ENCODE data around the gene DCAF6.

Gene DCAF6

GRCh38 chr1:167977245-167977644 is 40.8 kb downstream of the DCAF6 start:
- TF ChIP-seq CTCF (conservative IDR thresholded peaks at IDR 0.05; ENCODE audit: low read depth, low read length): no peak
- Histone ChIP-seq H3K4me3 (IDR thresholded peaks at IDR 0.05; ENCODE audit: insufficient read depth, low read depth, low read length) (no peak overlapping the region), H3K27me3 (ENCODE audit: insufficient read depth, low read depth) (no peaks in the 10 kb centered on the region), H3K4me1 (ENCODE audit: low read depth, poor library complexity, severe bottlenecking) (no peaks in the 10 kb centered on the region), H3K9ac (no peak overlapping the region), H3K36me3 (ENCODE audit: insufficient read depth) (no peaks in the 10 kb centered on the region; the same call in 1 of the 2 replicates), H3K27ac (no peak overlapping the region), H2AFZ (ENCODE audit: low read depth) (no peak overlapping the region), H3K79me2 (ENCODE audit: insufficient read depth, low read depth) (no peaks in the 10 kb centered on the region), H4K20me1 (ENCODE audit: insufficient read depth) (no peaks in the 10 kb centered on the region), H3K4me2 (no peak overlapping the region)

GRCh38 chr1:167981933-167982332 is 45.5 kb downstream of the DCAF6 start:
- H3K4me1 ChIP-seq (ENCODE audit: low read depth, poor library complexity, severe bottlenecking): no peaks in the 10 kb centered on the region
- no peak overlapping the region for H3K4me3 ChIP-seq (IDR thresholded peaks at IDR 0.05; ENCODE audit: insufficient read depth, low read depth, low read length)
- no peak for TF ChIP-seq CTCF (conservative IDR thresholded peaks at IDR 0.05; ENCODE audit: low read depth, low read length)
- no peak overlapping the region for H3K27ac ChIP-seq
- H4K20me1 ChIP-seq (ENCODE audit: insufficient read depth): no peaks in the 10 kb centered on the region
- H3K4me2 ChIP-seq: no peak overlapping the region
- no peaks in the 10 kb centered on the region for H3K79me2 ChIP-seq (ENCODE audit: insufficient read depth, low read depth)
- no peak overlapping the region for H3K9ac ChIP-seq
- no peaks in the 10 kb centered on the region for H3K27me3 ChIP-seq (ENCODE audit: insufficient read depth, low read depth)
- H3K36me3 ChIP-seq (ENCODE audit: insufficient read depth): no peaks in the 10 kb centered on the region; the same call in 1 of the 2 replicates
- H2AFZ ChIP-seq (ENCODE audit: low read depth): no peak overlapping the region

GRCh38 chr1:167983797-167984420 is 47.4 kb downstream of the DCAF6 start:
- no peaks in the 10 kb centered on the region for H3K4me1 ChIP-seq (ENCODE audit: low read depth, poor library complexity, severe bottlenecking)
- H3K27me3 ChIP-seq (ENCODE audit: insufficient read depth, low read depth): no peaks in the 10 kb centered on the region
- no peaks in the 10 kb centered on the region for H3K79me2 ChIP-seq (ENCODE audit: insufficient read depth, low read depth)
- no peak overlapping the region for H3K27ac ChIP-seq
- no peak overlapping the region for H3K9ac ChIP-seq
- no peak overlapping the region for H3K4me2 ChIP-seq
- H2AFZ ChIP-seq (ENCODE audit: low read depth): no peak overlapping the region
- TF ChIP-seq CTCF (conservative IDR thresholded peaks at IDR 0.05; ENCODE audit: low read depth, low read length): no peak
- no peaks in the 10 kb centered on the region; the same call in 1 of the 2 replicates for H3K36me3 ChIP-seq (ENCODE audit: insufficient read depth)
- no peaks in the 10 kb centered on the region for H4K20me1 ChIP-seq (ENCODE audit: insufficient read depth)
- H3K4me3 ChIP-seq (IDR thresholded peaks at IDR 0.05; ENCODE audit: insufficient read depth, low read depth, low read length): no peak overlapping the region

- H3K4me1 ChIP-seq (ENCODE audit: low read depth, poor library complexity, severe bottlenecking): no peaks in the 10 kb centered on the region
- H3K79me2 ChIP-seq (ENCODE audit: insufficient read depth, low read depth): no peaks in the 10 kb centered on the region
Measured at GRCh38 chr1:167984886-167985489, 48.5 kb downstream of the DCAF6 start.

More at GRCh38 chr1:167984886-167985489, 48.5 kb downstream of the DCAF6 start:
- Histone ChIP-seq H3K36me3 (ENCODE audit: insufficient read depth) (no peaks in the 10 kb centered on the region), H3K9ac (no peak overlapping the region), H2AFZ (ENCODE audit: low read depth) (no peak overlapping the region), H3K27ac (no peak overlapping the region), H4K20me1 (ENCODE audit: insufficient read depth) (no peaks in the 10 kb centered on the region), H3K4me3 (IDR thresholded peaks at IDR 0.05; ENCODE audit: insufficient read depth, low read depth, low read length) (no peak overlapping the region), H3K4me2 (no peak overlapping the region), H3K27me3 (ENCODE audit: insufficient read depth, low read depth) (no peaks in the 10 kb centered on the region)
- no peak for TF ChIP-seq CTCF (conservative IDR thresholded peaks at IDR 0.05; ENCODE audit: low read depth, low read length)

Data from KMS-11 (cell line).